G401.6 (cell line): ENCODE data around the gene ZNF488.

Experiments
- FAIRE-seq: peaks from 2 replicates; lab custom pipeline; 2012; peaks lifted over from hg19 to GRCh38; lab: Jason Lieb, UNC

The ZNF488 gene

DNA sequence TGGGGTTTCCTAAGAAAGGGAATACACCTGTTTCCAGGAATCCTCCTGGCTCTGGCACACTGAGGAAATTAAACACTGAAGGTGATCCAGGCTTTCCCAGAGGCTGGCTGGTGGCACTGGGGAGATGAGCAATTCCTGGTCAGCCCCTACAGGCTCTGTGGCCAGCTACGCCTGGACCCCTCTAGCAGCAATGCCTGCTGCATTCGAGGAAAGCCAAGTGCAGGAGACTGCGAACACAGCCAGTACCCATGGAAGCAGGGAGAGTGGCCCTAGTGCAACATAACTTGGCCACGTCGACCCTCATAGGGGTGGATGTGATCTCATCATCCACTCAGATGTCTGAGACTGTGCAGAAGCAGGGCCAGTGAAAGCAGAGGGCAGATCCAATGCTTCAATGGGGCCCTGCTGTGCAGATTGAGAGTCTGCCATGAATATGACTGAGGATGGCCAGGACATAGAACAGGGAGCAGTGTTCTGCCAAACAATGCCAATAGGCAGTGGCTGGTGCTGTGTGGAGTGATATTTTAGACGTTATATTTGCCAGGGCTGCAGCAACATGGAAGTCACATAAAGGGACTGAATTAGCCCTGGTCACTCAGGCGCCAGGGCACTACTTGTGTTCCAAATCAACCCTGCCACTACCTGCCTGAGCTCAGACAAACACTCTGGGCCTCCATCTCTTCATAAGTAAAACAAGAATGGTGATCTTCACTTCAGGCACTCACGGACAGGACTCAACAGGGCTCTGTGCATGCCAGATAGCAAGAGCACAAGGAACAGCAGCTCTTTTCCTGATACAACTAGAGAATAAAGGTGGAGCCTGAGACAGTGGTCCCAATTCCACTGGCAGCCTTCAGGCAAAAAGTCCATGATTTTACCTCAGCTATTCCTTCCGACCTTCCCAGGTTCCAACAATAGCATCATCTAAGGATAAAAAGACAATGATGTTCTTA, 2.4 kb downstream of the ZNF488 start:
- no peak for FAIRE-seq

DNA sequence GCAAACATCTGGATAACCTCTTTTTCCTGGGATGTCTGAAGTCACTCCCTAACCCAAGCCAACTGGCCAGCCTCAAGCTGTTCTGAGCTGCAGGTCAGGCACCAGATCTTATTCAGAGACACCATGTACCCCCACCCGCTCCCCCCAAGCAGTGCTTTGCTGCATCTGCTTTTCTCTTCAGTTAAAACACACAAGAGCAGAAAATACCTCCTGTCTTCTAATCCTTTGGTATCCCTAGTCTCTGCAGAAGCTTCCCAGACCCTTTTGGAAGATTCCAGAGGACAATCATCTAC, 3.0 kb downstream of the ZNF488 start:
- no peak for FAIRE-seq

DNA sequence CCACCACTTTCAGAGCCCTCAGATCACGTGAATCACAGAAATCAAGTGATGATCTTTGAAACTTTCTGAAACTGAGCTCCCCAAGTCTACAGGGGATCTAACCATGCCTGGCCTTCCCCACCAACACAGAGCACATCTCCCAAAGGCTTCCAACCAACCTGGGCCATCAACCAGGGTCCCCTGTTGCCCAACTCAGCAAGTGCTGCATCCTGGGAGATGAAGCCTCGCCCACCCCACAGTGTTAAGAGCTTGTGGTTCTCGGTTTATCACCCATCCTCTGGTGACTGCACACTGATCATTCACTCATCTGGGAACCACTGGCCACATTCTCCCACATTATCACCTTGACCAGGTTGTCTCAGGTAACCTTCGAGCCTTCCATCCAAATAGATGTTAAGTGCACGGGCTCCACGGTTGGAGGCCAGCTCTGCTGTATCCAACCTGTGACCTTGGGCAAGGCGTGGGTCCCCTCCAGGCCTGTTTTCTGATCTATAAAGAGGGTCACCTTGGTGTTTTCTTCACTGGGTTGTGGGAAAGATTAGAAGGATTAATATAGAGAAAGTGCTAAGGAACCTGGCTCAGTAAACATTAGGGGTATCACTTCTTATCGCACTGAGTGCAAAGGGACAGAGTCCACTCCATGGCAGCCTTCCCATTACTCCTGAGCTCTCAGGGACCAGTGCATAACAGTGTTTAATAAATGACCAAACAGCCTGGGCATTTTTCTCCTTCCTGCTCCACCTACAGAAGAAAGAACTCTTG, 3.6 kb downstream of the ZNF488 start:
- FAIRE-seq, result no peak

DNA sequence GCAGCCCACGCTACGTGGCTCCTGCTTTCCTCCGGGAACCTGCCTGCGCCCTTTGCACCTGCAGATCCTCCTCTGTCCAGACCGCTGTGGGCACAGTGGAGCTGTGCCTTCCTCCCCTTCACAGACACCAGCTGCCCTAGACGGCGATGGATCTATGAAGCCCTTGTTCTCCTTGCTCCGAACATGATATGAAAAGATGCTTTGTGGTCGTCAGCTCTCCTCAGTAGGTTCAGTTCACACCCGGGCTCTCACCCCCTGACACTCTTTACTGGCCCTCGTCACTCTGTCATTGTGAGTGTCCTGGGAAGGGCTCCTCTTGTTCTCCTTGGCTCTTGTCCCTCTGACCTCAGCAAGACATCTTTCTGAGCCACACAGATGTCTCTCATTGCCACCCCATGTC, 4.2 kb downstream of the ZNF488 start:
- no peak for FAIRE-seq

DNA sequence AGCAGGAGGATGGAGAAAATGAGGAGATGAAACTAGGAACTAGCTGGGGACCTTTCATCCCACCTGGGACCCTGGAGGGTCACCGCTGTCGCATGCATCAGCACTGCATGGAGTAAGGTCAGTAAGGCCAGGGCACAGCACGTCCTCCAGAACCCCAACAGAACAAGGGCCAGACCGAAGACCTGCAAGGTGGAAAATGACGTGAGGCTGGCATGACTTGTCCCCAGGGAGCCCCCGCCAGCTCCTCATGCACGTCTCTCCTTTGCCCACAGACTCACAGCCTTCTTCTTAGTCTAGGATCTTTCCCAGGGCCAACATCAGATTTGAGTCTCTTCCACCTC, 4.7 kb downstream of the ZNF488 start:
- FAIRE-seq, result no peak

DNA sequence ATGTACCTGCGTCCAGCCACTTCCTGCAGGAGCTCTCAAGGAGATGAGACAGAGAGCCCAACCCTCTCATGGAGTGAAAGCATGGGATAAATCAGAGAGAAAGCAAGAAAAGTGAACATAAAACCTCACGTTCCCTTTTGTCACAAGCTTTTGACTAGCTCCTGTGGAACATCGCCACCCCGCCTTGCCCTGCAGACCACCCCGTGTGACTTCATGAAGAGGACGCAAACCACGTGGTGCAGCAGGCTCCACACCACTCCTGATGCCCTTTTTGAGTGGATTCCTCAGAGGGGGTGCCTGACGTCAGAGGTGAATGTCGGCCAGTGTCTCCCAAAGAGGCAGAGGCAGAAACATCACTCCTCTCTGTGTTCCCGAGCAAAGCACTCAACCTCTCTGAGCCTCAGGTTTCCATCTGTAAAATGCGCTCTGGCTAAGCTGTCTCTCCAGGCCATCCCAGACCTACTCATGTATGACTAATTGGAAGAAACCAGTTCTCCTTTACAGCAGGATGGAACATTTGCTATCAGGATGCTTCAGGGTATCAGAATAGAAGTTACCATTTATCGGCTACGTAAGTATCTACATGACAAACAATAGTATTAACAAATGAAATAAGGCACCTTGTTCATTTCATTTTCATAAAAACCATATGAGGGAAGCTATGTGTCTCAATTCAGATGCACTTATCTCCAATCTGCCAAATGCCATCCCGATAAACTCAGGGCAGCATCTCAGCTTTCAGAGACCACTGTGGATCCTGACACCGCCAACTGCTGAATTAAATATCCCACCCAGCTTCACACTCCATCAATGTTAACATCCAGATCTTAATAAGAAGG, 5.3 kb downstream of the ZNF488 start:
- no peak for FAIRE-seq

DNA sequence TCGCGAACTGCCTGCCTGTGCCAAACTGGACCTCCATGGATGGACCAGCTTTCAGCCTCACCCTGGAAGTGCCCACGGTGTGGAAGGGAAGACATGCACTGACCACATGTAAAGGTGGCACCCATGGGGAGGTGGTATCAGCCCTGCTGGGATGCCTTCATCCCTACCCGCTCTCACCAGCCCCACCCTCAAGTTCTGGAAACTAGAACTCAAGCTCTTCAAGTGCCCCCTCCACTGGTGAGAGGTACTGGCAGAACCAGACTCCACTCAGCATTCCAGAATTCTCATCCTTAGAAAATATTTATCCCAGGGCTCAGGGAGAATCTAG, 5.9 kb downstream of the ZNF488 start:
- FAIRE-seq, result no peak

DNA sequence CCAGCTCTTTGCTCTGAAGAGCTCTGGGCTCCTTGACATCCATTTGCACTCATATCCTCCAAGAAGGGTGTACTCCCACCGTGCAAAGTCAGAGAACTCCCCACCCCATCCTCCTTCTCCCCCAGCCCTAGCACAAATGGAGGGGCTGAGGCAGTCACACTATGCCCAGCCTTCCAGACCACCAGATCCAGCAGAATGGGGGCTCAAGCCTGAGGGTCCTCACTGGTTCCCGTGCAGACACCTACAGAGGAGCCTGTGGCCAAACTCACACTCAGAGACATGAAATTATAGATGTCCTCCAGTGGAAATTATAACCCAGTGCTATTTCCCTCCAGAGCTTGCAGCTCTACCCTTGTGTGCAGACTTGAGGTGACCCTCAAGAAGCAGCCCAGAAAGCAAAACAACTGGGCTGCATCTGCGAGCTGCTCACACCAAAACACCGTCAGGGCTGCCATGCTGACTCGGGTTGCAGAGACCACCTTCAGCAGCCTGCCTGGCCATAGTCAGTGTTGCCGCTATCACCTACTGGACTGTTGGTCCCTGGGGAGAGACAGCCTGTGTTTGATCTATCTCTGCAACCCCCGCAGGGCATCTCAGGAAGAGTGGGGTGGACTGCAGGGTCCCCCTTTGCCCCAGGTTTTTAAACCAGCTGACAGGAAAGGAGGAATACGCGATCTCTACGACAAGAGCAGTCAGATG, 7.4 kb downstream of the ZNF488 start:
- no peak for FAIRE-seq

DNA sequence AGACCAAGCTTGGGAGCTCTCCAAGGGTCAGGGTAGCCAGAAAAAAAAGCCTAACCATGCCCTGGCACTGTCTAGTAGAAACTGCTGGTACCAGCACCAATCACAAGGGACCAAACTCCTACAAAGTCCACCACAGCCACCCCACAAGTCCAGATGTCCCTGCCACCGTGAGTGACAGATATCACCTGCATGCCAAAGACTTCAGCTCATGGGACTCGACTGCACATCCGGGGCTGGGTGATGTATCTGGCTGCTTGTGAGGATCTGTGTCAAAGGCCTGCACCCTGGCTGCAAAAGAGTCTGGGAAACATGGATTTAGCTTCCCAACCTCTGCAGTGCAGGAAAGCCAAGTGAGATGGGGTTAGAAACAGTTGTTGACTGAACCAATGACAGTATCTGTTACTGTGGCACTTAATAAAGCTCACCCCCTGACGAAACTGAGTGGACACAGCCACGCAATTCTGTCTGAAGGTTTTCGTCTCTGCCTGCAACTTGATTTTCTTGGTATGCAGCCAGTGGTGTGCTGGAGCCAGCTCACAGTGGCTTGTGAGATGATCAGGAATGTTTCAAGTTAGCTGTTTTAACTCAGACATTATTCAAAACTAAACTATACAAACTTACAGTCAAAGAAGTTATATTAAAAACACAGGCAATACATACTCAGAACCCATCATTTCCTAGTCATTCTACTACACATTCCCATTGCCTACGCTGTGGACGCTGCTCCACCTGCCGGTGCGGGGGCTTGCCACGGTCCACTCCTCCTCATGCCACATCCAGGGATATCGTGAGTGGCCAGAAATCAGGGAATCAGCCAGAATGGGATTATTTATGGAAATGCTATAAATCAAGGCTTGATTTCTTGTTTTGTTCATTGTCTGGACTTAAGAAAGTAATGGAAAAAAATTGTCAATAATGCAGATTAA, 9.2 kb downstream of the ZNF488 start:
- no peak for FAIRE-seq

DNA sequence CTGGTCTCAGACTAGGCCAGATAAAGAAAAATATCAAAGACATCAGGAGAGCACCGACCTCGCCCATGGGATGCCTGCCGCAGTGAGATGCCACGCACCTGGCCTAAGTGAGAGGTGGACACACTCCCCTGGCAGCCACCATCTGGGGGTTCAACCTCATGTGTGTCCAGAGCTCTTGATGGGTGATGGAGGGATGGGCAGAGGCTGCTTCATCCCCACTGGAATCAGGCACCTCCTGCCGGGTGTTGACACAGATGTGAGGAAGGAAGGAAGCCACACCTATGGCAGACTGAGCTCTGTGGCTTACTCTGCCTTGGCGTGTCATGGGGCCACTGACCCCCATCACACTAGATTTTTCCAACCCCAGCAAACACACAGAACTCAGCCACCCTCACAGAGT, 11.4 kb downstream of the ZNF488 start:
- FAIRE-seq, result no peak

DNA sequence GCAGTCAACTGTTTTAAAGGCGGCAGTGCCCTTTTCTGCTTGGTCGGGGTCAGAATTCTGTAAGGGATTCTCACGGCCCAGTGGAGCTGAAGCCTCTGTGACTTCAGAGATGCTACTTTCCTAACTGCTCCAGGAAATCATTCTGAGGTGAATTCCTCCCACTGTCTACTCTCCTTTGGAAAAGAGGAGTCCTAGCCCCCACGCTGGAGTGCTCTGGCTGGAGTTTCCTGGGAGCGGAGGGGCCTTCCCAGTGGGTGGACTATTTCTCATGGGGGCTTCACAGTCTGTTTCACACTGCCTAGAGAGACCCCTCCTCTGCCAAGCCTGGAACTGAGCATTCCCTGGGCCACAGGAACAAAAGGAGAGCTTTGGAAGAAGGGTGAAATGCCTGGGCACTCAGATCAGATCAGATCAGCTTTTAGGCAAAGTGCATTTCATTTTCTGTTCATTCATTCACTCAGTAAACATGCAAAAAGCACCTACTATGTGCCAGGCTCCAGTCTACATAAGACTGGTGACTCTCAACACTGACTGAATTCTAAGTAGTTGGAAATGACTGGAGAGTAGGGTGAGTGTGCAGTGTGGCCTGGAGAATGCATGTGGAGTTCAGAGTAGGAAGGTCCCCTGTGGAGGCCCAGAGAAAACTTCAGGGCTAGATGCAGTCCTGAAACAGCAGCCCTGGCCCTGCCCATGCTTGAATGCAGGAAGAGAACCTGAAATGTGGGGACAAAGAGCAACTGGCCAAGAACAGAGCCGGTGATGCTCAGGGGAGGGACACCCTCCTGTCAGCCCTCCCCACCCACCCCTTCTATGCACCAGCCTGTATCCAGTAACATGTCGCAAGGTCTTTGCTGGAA, 12.2 kb downstream of the ZNF488 start:
- no peak for FAIRE-seq

DNA sequence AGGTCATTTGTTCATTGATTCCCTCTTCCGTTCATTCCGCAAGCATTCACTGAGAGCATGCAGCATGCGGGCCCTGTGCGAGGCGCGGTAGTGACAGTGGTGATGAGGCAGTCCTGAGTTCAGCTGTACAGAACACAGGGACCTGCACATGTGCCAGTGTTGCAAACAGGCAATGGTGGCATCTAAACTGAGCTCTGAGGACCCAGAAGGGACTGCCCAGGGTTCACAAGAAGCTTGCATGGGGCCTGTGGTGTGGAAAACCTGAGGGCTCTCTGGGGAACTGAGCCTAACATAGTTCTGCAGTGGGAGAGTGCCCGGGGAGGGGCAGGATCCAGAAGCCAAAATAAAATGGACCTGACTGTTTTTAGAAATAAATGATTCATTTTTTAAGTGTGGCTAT, 13.2 kb downstream of the ZNF488 start:
- FAIRE-seq, result no peak

DNA sequence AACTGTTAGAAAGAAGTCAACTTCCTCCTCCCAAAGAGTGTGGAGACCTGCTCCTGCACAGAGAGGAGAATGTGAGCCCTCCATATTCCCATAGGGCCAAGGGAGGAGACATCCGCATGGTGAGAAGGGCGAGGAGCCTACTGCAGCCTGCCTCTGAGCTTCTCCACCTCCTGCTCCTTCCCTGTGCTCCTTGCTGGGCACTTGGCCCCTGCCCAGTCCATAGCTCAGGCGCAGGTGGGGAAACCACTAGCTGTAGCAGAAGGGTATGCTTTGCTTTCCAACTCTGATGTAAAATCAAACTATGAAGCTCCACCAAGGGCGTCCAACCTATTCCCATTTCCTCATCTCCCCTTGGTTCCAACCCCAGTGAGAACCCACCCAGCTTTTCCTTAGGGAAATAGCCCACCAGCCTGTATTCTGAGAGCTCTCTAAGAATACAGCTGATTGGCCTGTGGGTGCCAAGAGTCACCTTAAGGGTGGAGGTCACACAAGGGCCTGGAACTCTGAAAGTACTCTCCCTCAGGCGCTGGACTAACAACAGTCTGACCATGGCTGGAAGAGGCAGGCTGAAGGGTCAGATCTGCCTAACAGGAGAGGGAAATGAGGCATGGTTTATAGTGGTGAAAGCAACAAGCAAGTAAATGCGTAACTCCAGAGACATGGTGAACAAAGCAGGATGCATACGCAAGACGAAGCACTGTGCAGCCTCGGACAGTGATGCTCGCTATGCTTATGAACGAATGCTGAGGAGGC, 13.9 kb downstream of the ZNF488 start:
- no peak for FAIRE-seq

DNA sequence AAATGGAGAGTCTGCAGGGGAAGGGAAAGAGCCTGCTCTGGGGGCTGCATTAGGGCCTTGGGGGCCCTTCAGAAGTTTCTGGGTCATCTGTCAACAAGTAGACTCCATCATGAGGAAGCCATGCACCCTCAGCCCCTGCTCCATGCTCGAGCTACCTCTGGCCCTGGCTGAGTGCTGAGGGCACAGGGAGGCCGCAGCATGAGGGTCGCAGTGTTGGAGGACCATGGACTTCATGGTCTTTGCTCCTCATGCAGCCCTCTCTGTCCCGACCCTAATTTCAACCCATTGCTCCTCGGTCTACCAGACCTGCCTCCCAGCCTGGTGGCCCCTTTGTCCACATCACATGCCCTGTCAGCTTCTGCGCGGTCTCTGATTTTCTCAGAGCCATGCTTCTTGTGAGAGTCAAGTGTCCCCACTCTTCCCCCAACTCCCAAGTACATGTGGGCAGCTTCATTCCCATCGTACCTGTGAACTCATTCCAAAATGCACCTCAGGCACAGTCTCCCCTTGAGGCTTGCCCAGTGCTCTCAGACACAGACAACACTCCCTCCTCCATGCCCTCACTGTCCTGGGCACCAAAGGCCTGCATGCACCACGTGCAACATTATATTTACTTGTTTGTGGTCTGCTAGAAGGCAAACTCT, 14.7 kb downstream of the ZNF488 start:
- FAIRE-seq, result no peak

DNA sequence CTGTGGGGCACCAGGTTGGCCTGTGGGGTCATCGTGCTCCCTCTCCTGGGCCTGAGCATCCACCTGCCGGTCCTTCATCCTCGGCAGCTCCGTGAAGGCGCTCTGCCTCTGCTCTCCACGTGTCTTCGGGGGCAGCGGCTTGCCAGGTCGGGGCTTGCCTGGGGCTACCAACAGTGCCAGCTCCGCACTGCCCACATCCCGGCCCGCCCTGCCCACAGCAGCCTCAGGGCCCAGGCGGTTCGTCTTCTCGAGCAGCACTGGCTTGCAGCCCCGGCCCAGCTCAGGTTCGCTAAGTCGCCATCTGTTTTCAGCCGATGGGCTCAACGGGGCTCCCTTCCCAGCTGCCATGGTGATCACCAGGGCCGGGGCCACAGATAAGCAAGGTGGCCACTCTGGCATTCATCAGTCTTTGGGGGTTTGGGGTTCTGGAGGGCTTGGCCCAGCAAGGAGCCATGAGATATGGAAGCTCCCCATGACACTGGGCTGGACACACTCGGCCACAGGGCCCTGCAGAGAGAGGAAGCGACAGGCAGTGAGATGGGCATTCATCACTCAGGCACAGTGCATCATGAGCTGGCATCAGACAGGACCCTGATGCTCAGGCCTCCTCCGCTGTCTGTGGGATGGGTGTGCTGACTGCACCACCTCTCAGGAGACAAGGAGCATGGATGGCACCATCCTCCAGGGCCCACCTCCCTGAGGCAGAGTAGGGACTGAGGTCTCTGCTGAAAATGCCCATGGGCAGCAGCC, 15.5 kb downstream of the ZNF488 start:
- no peak for FAIRE-seq

DNA sequence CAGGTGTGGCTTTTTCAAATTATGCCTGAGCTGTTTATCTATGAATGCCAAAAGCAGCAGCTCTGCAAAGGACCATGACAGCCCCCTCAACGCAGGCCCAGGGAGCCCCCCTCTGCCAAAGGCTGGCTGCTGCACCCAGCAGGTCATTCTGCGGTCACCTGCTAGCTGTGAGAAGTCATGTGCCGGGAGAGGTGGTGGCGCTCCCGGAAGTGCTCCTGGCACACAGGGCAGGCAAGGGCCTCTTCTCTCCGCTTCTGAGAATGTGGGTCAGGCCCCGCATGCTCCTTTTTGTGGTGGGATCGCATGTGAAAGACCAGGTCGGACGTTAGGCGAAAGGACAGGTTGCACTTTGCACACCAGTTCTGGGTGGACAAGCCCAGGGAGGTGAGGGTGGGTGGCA, 16.4 kb downstream of the ZNF488 start:
- FAIRE-seq, result no peak

DNA sequence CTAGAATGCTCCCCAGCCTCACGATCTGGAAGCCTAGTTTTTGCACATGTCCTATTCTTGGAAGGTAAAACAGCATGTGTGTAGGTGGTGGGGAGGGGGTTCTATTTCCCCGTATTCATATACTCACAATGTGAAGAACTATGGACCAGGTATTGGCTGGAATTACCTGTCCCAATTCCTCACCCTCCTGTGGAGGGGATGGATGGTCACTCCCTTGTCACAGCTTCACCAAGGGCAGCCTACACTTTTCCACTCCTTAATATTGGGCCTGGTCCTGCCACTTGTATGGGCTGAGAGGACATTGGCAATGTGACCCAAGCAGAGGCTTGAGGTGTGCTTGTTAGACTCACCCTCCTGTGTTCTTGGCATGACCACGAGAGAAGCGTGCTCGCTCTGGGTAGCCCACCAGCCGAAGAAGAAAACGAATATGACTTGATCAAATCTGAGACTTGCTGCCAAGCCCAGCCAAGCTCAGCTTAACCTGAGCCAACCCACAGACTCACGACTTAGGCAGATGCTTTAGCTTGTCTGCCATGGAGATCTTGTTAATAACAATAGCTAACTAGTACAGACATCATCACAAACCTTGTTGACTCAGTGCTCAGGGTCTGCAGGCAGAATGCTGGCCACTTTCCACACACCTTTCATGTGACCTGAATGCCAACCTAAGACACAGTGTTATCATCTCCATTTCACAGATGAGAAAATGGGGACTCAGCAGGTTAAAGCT, 17.2 kb downstream of the ZNF488 start:
- no peak for FAIRE-seq

DNA sequence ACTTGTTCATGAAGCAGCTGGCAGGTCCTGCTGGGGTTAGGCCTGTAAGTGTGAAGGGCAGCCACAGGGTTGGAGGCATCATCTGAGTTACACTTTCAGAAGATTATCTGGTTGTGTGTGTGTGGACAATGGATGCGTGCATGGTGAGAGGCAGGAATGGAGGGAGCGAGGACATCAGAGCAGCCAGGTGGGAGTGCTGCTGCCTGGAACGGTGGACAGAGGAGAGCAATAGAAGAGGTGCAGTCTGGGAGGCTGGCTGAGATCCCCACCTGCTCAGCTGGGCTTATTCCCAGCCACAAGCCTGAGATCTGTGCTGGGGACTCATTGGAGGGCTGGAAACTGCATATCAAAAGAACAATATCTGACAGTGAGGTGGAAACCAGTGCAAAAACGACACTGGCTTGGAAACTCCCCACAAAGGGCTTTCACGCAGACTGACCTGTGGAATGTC, 17.9 kb downstream of the ZNF488 start:
- FAIRE-seq, result no peak
